Kidney (tissue), 14 donors: ENCODE measurements around the gene TCF4. TPM values are rescaled to one million over a fixed set of nuclear protein-coding genes. Genes with fewer than 3 reads are reported as not detected.

Source experiments
- DNase-seq, 5 donors: peaks; one replicate each; pipeline ENCODE4 v3.0.0-alpha.2; 2013 to 2020
- FAIRE-seq: peaks from 2 replicates; lab custom pipeline; 2012; peaks lifted over from hg19 to GRCh38; lab: Jason Lieb, UNC
- H3K27ac ChIP-seq, 2 donors: one replicate each; pipeline ENCODE4 v1.7.0; 2013; ENCODE audit warnings: low read depth in 2 of 2, low read length in 2 of 2, inconsistent platforms in 1 of 2
- H3K27me3 ChIP-seq: one replicate; pipeline ENCODE4 v1.7.1; 2013; ENCODE audit warnings: low read length, inconsistent platforms; ENCODE audit not compliant: control insufficient read depth, insufficient read depth
- H3K36me3 ChIP-seq, 3 donors: one replicate each; pipeline versions ENCODE4 v1.7.0 to v1.7.1; 2013; ENCODE audit warnings: low read length in 3 of 3, control low read depth in 1 of 3, inconsistent platforms in 1 of 3; ENCODE audit not compliant: insufficient read depth in 3 of 3, control insufficient read depth in 2 of 3
- H3K4me1 ChIP-seq, 3 donors: one replicate each; pipeline versions ENCODE4 v1.7.0 to v1.7.1; 2013; ENCODE audit warnings: low read length in 3 of 3, inconsistent platforms in 1 of 3, low read depth in 1 of 3; ENCODE audit not compliant: control insufficient read depth in 2 of 3, insufficient read depth in 2 of 3
- H3K4me3 ChIP-seq, 3 donors: one replicate each; pipeline versions ENCODE4 v1.7.0 to v1.8.1; 2013; ENCODE audit warnings: low read length in 3 of 3, control low read depth in 1 of 3, inconsistent platforms in 1 of 3
- H3K9ac ChIP-seq, 3 donors: one replicate each; pipeline versions ENCODE4 v1.7.0 to v1.7.1; 2013; ENCODE audit warnings: low read length in 3 of 3, control low read depth in 1 of 3, inconsistent platforms in 1 of 3
- H3K9me3 ChIP-seq, 3 donors: one replicate each; pipeline versions ENCODE4 v1.7.0 to v1.7.1; 2013; ENCODE audit warnings: low read length in 3 of 3, control low read depth in 1 of 3, inconsistent platforms in 1 of 3; ENCODE audit not compliant: control insufficient read depth in 2 of 3, insufficient read depth in 1 of 3
- intact Hi-C: fragments of 100-400 bp; cut with DNase I; formaldehyde crosslinking; loops from one replicate; pipeline ENCODE4 v1.11.1; 2022
- polyA plus RNA-seq: library from polyadenylated mRNA; stranded (reverse); fragments of 350-450 nt; fragmentation: Illumina TruSeq; extraction: RNeasy Lipid Tissue Mini Kit (QIAGEN cat#74804); gene quantifications from one replicate; pipeline ENCODE4 v1.2.3, GENCODE V29; 2014; ENCODE audit warnings: low read depth, low replicate concordance; ENCODE audit not compliant: insufficient read depth
- total RNA-seq: library from RNA; stranded (reverse); fragmentation: NEBNext Ultra II Directional; extraction: Animal tissue kit (Norgen Biotek cat#: 25700); gene quantifications from one replicate; pipeline ENCODE4 v1.2.1, GENCODE V29; 2021
- TF ChIP-seq, protein P1 (sequence below): IDR thresholded peaks from 3 replicates; pipeline ENCODE4 v1.5.1; 2012; ENCODE audit warnings: mild to moderate bottlenecking, moderate library complexity, borderline replicate concordance; ENCODE audit not compliant: insufficient read depth; ENCODE audit errors: extremely low read depth
- donor health status: control.
- donor health status: control.
- donor health status: control.
- donor health status: control.
- donor health status: control.
- donor health status: DM: yes; HTN: yes; CAD: no.
- donor health status: Normal renal cell carcinoma (clear cell type).

The TCF4 gene
- total and polyA plus RNA-seq, 2 donors from 2014 or later: 4.4 to 60.3 TPM

DNA sequence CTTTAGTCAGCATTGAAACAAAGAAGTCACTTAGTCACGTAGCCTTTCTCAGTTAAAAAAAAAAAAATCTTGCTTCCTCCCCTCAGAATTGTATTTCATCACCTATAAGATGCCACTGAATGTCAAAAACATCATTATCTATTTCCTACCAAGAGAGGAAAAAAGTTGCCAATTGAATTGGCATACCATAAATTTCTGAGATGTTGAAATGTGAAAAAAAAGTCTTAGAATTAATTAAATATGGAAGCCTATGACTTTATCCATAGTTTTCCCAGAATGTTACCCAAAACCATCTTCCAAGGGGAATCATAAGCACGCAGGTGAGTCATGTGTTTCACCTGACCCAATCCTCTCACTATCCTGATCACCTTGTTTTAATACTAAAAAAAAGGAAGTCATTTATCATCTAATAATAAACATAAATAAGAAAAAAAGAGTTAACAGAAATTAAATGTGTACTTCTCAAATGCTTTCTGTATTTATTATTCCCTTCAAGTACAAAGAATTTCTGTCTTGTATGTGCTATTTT is 205.7 kb downstream of the TCF4 start:
- TF ChIP-seq, protein P1, sequence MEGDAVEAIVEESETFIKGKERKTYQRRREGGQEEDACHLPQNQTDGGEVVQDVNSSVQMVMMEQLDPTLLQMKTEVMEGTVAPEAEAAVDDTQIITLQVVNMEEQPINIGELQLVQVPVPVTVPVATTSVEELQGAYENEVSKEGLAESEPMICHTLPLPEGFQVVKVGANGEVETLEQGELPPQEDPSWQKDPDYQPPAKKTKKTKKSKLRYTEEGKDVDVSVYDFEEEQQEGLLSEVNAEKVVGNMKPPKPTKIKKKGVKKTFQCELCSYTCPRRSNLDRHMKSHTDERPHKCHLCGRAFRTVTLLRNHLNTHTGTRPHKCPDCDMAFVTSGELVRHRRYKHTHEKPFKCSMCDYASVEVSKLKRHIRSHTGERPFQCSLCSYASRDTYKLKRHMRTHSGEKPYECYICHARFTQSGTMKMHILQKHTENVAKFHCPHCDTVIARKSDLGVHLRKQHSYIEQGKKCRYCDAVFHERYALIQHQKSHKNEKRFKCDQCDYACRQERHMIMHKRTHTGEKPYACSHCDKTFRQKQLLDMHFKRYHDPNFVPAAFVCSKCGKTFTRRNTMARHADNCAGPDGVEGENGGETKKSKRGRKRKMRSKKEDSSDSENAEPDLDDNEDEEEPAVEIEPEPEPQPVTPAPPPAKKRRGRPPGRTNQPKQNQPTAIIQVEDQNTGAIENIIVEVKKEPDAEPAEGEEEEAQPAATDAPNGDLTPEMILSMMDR: no peak
- intact Hi-C loops: no loop called here
- Histone ChIP-seq H3K4me1 (no peaks in the 10 kb centered on the region), H3K4me3 (no peak overlapping the region), H3K27me3 (no peaks in the 10 kb centered on the region), H3K9me3 (no peaks in the 10 kb centered on the region), H3K36me3 (peaks cover 0 to 2% (median 0%) of the 10 kb centered on the region in 3 donors), H3K9ac (no peak overlapping the region), H3K27ac (no peak overlapping the region)
- DNase-seq: no peak
- FAIRE-seq: no peak

DNA sequence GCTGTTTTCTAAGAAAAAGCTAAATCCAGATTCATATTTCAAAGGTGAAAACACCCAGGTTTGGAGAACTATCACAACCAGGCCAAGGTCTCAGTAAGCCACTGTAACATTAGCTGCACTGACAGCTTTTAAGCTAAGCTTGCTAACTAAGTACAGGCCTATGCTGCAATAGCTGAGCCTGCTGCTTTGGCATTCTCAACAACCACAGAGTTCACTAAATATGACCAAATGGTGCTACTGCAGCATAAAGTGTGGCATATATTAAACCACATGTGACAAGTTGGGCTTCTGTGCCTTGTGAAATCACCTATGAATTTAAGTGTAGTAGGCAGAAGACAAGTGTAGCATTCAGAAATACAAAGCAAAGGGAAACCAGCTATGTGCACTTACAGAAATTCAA is 206.7 kb downstream of the TCF4 start:
- H3K27me3 ChIP-seq: no peaks in the 10 kb centered on the region
- no peaks in the 10 kb centered on the region for H3K4me1 ChIP-seq
- peaks cover 0 to 2% (median 0%) of the 10 kb centered on the region in 3 donors for H3K36me3 ChIP-seq
- intact Hi-C loops: no loop called here
- no peak overlapping the region for H3K9ac ChIP-seq
- H3K27ac ChIP-seq: no peak overlapping the region
- no peaks in the 10 kb centered on the region for H3K9me3 ChIP-seq
- TF ChIP-seq, protein P1: no peak
- FAIRE-seq: no peak
- no peak for DNase-seq
- no peak overlapping the region for H3K4me3 ChIP-seq

DNA sequence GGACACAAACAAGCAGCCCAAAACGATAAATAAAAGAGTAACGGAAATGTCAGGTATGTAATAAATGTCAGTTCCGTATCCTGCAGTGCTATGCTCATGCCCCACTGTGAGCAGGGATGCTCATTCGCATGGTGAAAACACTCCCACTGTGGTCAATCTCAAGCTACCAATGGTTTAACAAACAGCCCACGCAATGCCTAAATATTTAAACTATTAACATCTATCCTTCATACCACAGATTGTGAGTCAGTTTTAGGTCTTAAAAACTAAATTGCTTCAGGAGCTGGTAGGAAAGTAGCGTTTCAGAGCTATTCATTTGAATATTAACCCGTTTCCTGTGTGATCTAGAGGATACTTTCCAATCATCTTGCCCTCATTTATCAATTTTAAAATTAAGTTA is 207.4 kb downstream of the TCF4 start:
- intact Hi-C loops: no loop called here

More for the DNA sequence above, 207.4 kb downstream of the TCF4 start:
- H3K9ac ChIP-seq: no peak overlapping the region
- H3K9me3 ChIP-seq: no peaks in the 10 kb centered on the region
- TF ChIP-seq, protein P1: no peak
- no peak overlapping the region for H3K4me3 ChIP-seq
- no peaks in the 10 kb centered on the region for H3K4me1 ChIP-seq
- no peaks in the 10 kb centered on the region for H3K27me3 ChIP-seq
- no peak overlapping the region for H3K27ac ChIP-seq
- H3K36me3 ChIP-seq: peaks cover 0 to 2% (median 0%) of the 10 kb centered on the region in 3 donors
- DNase-seq: no peak
- FAIRE-seq: no peak
